HG03520 (cell line): ENCODE data around the gene IFI16.
"Not testable (repeated sequence)": the region's sequence is repeated elsewhere in the genome, so short reads cannot be mapped to it uniquely, and the experiment has no call there.

Source experiments
- ATAC-seq: cut with Tn5 transposase; IDR thresholded peaks from one replicate; pipeline ENCODE4 v1.9.1; 2021; ENCODE audit warnings: mild to moderate bottlenecking, moderate library complexity; ENCODE audit not compliant: unreplicated experiment

The IFI16 gene

DNA sequence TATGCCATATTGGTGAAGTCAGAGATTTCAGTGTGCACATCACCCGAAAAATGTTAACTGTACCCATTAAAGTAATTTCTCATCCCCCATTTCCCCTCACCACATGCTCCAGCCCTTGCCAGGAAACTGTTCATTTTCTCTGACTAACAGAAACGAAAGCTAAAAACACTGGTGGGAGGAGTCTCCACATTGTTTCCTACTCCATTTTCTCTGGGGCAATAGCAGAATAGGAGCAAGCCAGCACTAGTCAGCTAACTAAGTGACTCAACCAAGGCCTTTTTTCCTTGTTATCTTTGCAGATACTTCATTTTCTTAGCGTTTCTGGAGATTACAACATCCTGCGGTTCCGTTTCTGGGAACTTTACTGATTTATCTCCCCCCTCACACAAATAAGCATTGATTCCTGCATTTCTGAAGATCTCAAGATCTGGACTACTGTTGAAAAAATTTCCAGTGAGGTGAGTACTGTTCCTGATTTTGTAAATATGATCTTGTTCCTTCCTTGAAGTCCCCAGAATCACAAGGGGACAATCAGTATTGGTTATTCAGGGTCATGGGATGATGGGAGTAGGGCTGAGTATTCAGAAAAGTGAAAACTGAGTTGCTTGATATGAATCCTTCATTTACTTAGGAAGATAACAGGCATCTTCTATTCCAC, at the start of gene IFI16:
Gene IFI16 (plus strand): TSS at position 204 of the 658 bp plus-strand sequence. CDS start 4,774 bp downstream, outside the sequence.
- ATAC-seq: peak; percentile 53

DNA sequence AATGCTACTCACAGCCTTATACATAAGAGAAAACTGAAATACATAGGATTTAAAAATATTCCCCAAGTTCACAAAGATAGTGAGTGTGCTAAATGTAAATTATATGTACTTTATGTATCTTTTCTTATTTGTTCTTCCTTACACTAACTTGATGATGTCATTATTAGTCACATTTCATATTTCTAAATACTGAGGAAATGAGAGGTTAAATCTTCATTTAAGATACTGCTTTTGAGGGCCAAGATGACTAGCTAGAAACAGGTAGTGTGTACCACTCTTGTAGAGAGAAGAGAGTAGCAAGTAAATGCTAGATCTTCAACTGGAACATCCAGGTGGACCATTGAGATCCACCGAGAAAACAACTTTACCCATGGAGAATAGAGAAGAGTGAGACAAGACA, 48.5 kb upstream of the IFI16 start:
- ATAC-seq: no peak

DNA sequence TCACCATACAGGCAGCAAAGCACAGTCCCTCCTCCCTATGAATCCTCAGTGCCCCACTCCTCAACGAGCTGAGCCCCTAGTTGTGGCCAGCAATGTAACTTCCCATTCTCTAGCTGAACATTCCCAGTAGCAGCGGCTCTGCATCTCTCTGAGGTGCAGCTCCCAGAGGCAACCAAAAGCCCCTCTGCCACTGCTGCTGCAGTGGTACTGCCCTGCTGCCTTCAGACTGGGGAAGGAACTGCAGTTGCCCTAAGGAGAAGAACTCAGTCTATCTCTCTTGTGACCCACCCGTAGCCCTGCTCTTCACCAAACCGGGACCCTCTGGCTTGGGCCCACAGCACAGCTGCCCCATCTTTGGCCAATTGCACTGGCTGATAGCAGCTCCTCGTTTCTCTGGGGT, 46.7 kb upstream of the IFI16 start:
- no peak for ATAC-seq

DNA sequence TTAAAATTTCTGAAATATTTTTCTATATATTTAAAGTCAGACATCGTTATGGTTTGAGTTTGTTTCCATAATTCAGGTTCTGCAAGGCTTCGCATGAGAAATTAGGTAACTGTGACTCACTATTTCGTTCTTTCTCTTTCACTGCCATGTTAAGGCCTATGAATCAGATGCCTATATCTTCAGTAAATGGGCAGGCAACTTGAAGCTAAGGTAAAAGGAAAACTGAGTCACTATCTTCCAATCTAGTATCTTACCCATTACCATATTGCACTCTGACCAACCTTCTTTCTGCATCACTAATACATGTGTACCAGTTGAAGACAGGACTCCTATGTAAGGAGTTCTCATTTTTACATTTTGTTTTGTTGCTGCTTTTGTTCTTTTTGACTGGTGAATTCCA, 40.5 kb upstream of the IFI16 start:
- ATAC-seq: no peak

DNA sequence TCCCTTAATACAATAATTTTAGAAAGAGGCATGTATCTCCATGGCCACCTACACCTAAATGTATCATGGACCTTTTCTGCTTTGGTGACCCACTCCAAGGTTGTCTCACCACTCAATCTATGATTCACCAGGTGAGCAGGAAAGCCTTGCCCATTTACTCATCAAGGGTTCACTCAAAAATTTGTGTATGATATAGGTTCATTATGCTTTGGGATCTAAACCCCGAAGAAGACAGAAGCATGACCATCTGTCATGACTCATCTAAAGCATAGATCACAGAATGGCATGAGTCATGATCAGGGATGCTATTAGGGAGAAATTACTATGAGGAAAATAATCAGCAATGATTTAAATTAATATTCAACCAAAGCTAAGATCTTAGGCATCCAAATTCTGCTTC, 39.9 kb upstream of the IFI16 start:
- ATAC-seq: no peak

DNA sequence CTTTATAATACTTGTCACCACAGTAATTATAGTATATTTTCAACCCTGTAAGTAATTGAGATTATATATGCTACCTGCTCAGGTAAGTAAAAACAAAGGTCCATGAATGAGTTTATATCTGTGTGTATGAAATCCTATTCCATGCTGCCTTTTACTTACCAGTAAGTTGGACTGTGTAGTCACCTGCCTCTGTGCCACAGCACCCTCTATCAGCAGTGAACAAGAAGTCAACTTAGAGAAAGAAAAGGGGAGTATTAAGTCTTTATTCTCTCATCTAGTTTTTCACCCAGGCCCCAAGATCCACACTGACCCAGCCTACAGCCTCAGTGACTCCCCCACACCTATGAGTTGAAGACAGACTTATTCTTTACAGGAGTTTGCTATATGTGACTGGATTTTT, 36.9 kb upstream of the IFI16 start:
- no peak for ATAC-seq

DNA sequence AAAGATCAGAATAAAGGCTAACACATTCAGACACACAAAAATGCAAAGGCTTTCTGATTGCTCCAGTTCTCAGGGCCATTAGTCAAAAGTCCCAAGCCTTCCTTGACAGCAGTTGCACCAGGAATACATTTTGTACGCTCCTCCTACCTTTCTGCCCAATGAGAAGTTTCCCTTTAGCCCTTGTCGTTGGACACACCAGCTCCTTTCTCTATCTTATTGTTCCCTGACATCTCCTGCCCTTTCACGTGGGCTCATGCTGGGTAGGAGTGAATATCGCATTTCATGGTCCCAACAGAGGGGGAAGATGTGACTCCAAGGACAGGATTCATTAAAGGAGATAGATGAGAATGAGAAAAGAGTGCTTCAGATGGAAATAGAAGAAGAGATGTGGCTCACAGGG, 33.5 kb upstream of the IFI16 start:
- no peak for ATAC-seq

DNA sequence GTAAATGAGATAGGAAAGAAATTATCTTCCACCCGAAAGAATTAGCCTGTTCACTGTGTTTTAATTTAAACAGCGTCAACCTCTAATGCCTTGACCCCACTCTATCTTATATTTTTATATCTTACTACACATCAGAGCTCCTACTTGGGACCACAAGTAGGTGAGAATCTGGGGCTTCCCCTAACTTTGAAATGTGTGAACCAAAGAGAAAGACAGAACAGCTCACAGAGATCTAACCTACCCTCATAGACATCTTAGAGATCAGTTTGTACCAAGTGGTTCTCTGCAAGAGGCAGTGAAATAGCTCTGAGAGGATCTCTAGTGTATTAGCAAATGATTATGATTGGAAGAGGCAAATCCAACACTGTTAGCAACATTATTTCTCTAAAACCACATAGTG, 31.0 kb upstream of the IFI16 start:
- no peak for ATAC-seq

DNA sequence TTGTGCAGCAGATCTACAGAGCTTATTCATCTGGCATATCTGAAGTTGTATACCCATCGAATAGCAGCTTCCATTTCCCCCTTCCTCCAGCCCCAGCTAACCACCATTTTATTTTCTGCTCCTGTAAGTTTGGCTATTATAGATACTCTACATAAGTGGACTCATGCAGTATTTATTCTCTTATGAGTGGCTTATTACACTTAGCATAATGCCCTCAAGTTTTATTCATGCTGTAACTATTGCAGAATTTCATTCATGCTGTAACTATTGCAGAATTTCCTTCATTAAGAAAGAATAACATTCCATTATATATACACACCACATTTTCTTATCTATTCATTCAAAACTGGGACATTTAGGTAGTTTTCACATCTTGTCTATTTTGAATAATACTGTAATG, 30.5 kb upstream of the IFI16 start:
- no peak for ATAC-seq

DNA sequence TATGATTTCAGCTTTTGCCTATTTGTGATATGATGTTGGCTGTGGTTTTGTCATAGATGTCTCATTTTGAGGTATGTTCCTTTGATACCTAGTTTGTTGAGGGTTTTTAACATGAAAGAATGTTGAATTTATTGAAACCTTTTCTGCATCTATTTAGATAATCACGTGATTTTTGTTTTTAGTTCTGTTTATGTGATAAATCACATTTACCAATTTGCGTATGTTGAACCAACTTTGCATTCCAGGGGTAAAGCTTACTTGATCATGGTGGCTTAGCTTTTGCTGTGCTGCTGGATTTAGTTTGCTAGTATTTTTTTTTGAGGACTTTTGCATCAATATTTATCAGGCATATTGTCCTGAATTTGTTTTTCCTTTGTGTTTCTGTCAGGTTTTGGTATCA, 26.5 kb upstream of the IFI16 start:
- ATAC-seq: no peak

DNA sequence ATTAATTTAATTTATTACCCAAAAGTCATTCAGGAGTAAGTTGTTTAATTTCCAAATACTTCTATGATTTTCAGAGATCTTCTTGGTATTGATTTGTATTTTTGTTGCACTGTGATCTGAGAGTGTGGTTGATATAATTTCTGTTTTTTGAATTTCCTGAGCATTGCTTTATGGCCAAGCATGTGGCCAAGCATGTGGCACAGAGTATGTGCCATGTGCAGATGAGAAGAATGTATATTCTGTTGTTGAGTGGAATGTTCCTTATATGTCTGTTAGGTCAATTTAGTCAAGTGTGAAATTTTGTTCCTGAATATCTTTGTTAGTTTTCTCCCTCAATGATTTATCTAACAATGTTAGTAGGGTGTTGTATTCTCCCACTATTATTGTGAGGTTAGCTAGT, 25.3 kb upstream of the IFI16 start:
- ATAC-seq: no peak

DNA sequence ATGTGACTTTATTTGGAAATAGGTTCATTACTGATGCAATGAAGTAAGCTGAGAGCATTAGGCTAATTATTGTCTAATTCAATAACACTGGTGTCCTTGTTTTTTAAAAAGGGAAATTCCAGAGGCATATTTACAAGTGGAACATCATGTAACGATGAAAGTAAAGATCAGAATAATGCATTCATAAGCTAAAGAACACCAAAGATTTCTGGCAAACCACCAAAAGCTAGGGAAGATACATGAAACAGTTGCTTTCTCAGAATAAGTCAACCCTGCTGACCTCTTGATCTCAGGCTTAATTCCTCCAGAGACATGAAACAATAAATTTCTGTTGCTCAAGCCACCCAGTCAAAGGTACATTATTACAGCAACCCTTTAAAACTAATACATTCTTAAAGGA, 20.3 kb upstream of the IFI16 start:
- no peak for ATAC-seq

DNA sequence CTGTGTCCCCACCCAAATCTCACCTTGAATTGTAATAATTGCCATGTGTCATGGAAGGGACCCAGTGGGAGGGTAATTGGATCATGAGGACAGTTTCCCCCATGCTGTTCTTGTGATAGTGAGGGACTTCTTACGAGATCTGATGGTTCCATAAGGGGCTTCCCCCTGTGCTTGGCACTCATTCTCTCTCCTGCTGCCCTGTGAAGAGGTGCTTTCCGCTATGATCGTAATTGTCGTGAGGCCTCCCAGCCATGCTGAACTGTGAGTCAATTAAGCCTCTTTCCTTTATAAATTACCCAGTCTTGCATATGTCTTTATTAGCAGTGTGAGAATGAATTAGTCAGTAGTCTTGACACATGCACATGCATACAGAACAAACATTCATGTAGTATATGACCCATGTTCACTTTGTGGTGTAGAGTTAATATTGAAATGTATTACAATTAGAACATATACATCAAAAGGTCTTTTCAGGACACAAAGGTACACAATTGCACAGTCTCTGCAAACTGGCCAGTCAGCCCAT, 16.9 kb upstream of the IFI16 start:
- no peak for ATAC-seq

DNA sequence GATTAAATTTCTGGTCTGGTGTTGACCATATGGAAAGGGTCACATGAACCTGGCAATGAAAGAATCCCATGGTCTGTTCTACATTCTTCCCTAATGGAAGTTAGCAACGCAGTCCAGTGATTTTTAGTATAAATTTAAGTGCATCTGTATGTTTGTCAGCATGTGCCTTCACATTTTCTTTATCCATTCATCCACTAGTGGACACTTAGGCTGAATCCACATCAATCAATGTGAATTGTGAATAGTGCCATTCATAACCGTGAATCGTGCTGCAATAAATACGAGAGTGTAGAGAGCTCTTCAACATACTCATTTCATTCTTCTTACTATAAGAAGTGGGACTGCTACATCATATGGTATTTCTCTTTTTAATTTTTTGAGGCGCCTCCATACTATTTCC, 12.7 kb upstream of the IFI16 start:
- ATAC-seq: no peak

DNA sequence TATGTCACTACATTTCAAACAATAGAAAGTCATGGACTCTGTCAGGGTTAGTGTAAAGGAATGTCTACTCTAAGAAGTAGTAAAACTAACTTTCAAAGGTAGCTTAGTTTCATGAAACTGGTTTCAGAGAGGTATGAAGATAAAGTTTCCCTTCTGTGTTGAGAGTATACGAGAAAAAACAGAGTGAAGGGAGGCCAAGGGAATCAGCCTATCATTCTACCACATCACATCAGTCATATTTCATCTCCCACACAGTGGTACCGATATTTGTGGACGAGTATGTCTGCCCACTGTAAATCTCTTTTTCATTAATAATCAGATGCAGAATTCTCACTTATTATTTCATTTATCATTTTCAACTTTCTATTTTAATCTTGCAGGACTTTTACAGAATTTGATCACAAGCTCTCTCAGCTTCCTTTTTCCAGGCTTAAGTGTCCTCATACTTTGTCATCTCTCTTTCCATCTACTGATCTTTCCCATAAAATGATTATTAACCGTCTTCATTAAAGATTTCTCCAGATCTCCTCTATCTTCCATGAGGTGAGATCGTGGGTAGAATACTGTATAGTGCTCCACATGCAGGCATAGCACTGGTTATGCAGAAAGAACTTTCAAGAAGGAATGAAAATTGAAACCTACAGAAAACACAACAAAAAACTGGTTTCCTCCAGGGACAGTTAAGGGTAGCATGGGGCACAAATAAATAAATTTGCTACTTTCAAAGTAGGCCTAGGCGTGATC, 11.5 kb upstream of the IFI16 start:
- no peak for ATAC-seq

DNA sequence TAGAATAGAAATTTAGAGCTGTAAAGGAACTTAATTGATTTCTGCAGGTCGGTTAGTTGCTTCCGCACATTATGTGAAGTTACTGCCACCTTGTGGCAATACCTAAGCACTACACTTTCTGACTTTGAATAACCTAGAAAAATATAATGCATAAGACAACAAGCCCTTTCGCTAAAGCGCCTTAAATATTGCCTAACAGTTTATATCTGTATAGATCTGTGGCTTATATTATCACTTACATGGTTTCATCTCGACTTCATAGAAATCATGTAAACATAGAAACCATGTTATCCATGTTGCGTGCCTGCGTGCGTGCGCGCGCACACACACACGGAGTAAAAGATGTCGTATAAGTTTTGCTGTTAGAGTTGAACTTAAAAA, 10.9 kb upstream of the IFI16 start:
- ATAC-seq: no peak

DNA sequence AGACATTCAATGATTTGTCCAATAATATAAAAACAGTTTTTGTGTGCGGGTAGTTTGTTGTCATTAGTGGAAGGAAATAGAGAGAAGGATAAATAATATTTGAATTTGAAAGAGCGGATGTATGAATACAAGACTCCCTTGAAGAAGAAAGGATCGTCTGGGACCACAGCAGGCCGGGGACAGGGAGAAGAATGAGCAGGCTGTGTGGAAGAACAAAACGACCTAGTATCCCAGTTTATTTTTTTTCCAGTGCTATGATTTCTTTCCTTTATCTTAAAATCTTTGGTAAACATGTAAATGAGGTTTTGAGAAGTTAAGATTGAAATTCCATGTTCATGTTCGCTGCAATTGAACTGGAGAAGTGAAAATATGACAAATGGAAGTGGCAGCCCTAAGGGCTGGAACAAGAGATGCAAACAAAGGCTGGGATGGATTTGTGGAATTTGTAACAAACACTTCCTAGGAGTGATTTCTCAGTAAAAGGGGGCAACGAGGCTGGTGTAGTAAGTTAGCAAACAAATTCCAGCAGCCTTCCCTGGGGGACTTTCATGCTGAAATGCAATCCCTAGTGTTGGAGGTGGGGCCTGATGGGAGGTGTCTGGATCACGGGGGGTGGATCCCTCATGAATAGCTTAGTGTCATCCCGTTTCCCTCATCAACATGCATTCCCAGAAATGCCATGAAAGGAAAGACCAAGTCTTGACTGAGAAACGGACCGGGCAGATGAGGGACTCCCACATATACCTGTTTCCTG, 10.2 kb upstream of the IFI16 start:
- ATAC-seq: no peak

DNA sequence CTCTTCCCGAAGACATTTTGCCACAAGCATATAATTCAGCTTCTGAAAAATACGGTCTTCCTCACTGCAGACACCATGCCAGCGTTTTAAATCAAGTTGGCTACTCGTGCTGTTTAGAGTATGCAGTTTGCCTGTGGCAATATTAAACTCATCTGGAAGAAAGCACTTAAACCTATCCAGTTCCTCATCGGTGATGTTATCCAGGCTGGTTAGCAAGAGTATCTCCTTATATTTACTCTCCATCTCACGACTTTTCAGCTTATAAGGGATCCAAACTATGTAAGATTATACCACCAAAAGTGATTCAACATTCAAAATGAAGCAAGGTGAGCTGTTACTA, 9.7 kb upstream of the IFI16 start:
- ATAC-seq: no peak

DNA sequence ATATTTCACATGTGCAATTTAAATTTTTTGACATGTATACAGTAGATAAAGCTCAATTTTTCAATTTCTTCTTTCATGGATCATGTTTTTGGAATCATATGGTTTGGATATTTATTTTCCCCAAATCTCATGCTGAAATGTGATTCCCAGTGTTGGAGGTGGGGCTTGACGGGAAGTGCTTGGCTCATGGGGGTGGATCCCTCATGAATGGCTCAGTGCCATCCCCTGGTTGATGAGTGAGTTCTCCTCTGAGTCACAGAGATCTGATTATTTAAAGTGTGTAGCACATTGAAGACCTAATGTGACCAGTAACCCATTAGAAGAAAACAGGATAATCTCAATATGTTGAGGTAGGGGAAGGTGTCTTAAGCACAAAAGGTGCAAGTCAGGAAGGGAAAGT, 9.1 kb upstream of the IFI16 start:
- ATAC-seq: no peak

DNA sequence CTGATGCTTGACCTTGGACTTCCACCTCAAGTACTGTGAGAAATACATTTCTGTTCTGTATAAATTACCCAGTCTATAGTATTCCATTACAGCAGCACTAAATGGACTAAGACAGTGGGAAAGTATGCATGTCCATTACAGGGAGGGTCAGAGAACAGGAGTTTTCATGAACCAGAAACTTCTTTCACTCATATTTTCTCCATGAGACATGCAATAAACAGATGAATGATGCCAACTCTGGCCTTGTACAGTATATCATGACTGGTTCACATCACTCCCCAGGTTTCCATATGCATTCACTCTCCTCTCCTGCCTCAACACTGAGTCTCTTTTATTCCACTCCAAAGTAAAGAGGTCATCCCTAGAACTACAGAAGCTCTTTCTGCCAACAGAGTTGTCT, 4.5 kb upstream of the IFI16 start:
- ATAC-seq: no peak

DNA sequence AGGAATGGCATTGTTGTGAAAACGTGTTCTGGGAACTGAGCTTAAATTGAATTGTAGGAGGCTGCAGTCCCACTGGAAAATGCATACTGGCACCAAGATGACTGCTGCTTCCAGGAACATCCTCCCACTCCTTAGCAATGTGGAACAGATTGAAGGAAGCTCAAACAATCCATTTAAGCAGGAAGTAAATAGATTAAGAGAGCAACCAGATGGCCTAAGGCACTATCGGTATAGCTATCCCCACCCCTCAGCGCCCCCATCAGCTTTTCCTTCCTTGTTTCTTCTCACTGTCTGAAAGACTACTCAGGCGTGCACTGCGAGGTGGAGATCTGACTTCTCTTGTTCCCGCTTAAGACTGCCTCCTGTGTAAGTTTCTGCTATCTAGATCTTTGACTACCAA, 4.0 kb upstream of the IFI16 start:
- no peak for ATAC-seq

DNA sequence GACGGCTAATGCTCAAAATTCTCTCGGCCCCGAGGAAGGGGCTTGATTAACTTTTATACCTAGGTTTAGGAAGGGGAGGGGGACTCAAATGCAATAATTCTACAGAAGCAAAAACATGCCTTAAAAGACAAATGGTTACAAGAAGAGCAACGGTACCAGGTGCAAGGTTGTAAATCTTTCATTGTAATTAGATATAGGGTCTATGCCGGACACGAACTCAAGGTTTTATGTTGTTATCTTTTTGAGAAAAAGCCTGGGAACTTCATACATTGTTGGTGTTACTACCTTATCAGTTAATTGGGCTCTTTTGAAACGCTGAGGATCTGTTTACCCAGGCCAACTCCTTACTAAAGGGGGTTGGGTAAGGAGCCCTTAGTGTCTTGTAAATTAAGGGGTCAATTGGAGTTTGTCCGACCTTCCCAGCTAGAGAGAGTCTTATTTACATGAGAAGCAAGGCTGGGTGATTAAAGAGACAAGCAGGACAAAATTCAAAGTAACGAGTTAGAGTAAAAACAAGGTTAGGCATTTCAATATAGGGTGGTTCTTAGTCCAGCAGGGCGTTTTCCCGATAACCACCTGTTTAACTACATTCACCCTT, 3.4 kb upstream of the IFI16 start:
- ATAC-seq: not testable (repeated sequence)
